ENCODE measurements around the gene UTP14C.

DNA sequence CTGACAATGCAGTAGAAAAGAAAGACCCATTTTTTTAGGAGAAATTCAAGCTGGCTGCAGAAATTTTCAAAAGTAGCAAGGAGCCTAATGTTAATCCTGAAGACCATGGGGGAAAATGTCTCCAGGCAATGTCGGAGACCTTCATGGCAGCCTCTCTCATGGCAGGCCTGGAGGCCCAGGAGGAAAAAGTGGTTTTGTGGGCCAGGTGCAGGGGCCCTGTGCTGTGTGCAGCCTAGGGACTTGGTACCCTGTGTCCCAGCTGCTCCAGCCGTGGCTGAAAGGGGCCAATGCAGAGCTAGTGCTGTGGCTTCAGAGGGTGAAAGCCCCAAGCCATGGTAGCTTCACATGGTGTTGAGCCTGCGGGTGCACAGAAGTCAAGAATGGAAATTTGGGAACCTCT lies 8.2 kb upstream of the UTP14C start:
- TF ChIP-seq, protein P1, sequence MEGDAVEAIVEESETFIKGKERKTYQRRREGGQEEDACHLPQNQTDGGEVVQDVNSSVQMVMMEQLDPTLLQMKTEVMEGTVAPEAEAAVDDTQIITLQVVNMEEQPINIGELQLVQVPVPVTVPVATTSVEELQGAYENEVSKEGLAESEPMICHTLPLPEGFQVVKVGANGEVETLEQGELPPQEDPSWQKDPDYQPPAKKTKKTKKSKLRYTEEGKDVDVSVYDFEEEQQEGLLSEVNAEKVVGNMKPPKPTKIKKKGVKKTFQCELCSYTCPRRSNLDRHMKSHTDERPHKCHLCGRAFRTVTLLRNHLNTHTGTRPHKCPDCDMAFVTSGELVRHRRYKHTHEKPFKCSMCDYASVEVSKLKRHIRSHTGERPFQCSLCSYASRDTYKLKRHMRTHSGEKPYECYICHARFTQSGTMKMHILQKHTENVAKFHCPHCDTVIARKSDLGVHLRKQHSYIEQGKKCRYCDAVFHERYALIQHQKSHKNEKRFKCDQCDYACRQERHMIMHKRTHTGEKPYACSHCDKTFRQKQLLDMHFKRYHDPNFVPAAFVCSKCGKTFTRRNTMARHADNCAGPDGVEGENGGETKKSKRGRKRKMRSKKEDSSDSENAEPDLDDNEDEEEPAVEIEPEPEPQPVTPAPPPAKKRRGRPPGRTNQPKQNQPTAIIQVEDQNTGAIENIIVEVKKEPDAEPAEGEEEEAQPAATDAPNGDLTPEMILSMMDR (IDR thresholded peaks at IDR 0.05) = no peak
- TF ChIP-seq POLR2A (IDR thresholded peaks at IDR 0.05) (no peak), POLR2AphosphoS5 (IDR thresholded peaks at IDR 0.05) (no peak)

Data from breast epithelium (tissue), 3 donors.